CD8-positive, alpha-beta memory T cell (primary cell): ENCODE measurements around the gene LSAMP. TPM values are rescaled to one million over a fixed set of nuclear protein-coding genes. Genes with fewer than 3 reads are reported as not detected.
"Not testable (repeated sequence)": the region's sequence is repeated elsewhere in the genome, so short reads cannot be mapped to it uniquely, and the experiment has no call there.

ENCODE experiments used
- CTCF ChIA-PET: fragments of 350-600 bp; sonication (Branson Sonifier 250); formaldehyde crosslinking; loops from one replicate; lab custom pipeline; 2021; ENCODE audit warnings: antibody characterized with exemption; lab: Charles Lee
- POLR2A ChIA-PET: fragments of 350-600 bp; sonication (Branson Sonifier 250); formaldehyde crosslinking; loops from one replicate; lab custom pipeline; 2021; ENCODE audit warnings: antibody characterized with exemption; lab: Charles Lee
- DNase-seq, 5 donors: peaks; one replicate each; pipeline versions ENCODE4 v3.0.0 to v3.0.0-alpha.2; 2020 to 2022; ENCODE audit warnings: mixed read lengths in 1 of 5
- H3K27ac ChIP-seq: one replicate; pipeline ENCODE4 v1.7.0; 2013; ENCODE audit warnings: low read depth, mild to moderate bottlenecking, low read length, moderate library complexity
- H3K27me3 ChIP-seq: 2 replicates; pipeline ENCODE4 v1.7.0; 2013; ENCODE audit warnings: low read length, mild to moderate bottlenecking; ENCODE audit not compliant: insufficient read depth, poor library complexity, severe bottlenecking
- H3K36me3 ChIP-seq: 2 replicates; pipeline ENCODE4 v1.7.0; 2013; ENCODE audit warnings: mild to moderate bottlenecking, low read length, moderate library complexity; ENCODE audit not compliant: insufficient read depth
- H3K4me1 ChIP-seq: 2 replicates; pipeline ENCODE4 v1.7.0; 2013; ENCODE audit warnings: mild to moderate bottlenecking, low read length, moderate library complexity; ENCODE audit not compliant: insufficient read depth
- H3K4me3 ChIP-seq: 2 replicates; pipeline ENCODE4 v1.7.0; 2013; ENCODE audit warnings: mild to moderate bottlenecking, low read length
- H3K9me3 ChIP-seq: 2 replicates; pipeline ENCODE4 v1.7.0; 2013; ENCODE audit warnings: mild to moderate bottlenecking, low read length
- H3K27ac Mint-ChIP-seq, 8 donors: one replicate each; pipeline ENCODE4 v1.8.0; 2020 to 2021; ENCODE audit warnings: mixed read lengths in 8 of 8, mild to moderate bottlenecking in 6 of 8, inconsistent platforms in 3 of 8, moderate library complexity in 3 of 8
- H3K27me3 Mint-ChIP-seq, 2 donors: one replicate each; pipeline ENCODE4 v1.8.0; 2020 to 2021; ENCODE audit warnings: mixed read lengths in 2 of 2, mild to moderate bottlenecking in 1 of 2, moderate library complexity in 1 of 2
- H3K36me3 Mint-ChIP-seq, 3 donors: one replicate each; pipeline ENCODE4 v1.8.0; 2020 to 2021; ENCODE audit warnings: mixed read lengths in 3 of 3, inconsistent platforms in 1 of 3, mild to moderate bottlenecking in 1 of 3
- H3K4me1 Mint-ChIP-seq, 3 donors: one replicate each; pipeline ENCODE4 v1.8.0; 2020 to 2021; ENCODE audit warnings: mixed read lengths in 3 of 3, inconsistent platforms in 1 of 3, mild to moderate bottlenecking in 1 of 3
- H3K4me3 Mint-ChIP-seq, 7 donors: one replicate each; pipeline ENCODE4 v1.8.0; 2020 to 2021; ENCODE audit warnings: mixed read lengths in 7 of 7, mild to moderate bottlenecking in 6 of 7, moderate library complexity in 4 of 7, inconsistent platforms in 2 of 7
- H3K9me3 Mint-ChIP-seq, 5 donors: one replicate each; pipeline ENCODE4 v1.8.0; 2020 to 2022; ENCODE audit warnings: mixed read lengths in 5 of 5, mild to moderate bottlenecking in 3 of 5, moderate library complexity in 2 of 5, inconsistent platforms in 1 of 5
- polyA plus RNA-seq: library from polyadenylated mRNA; unstranded; fragments of 300-500 nt; fragmentation: Illumina TruSeq; gene quantifications from one replicate; pipeline ENCODE4 v1.2.3, GENCODE V29; 2021
- total RNA-seq, 2 experiments: library from RNA; stranded (reverse); gene quantifications; one replicate each; pipeline ENCODE4 v1.2.3, GENCODE V29; 2021

The LSAMP gene
- total and polyA plus RNA-seq, 3 experiments from 2014 or later = not detected

GRCh38 chr3:115792206-115792955 is 652.9 kb downstream of the LSAMP start:
- no peaks in the 10 kb centered on the region for H3K36me3 ChIP-seq
- peaks cover 0 to 2% of the 10 kb centered on the region in 2 donors for H3K27me3 Mint-ChIP-seq
- H3K27ac ChIP-seq = no peak overlapping the region
- peak in 3 of 5 donors; percentile 43 to 67 (median 52) for DNase-seq
- H3K9me3 ChIP-seq = no peaks in the 10 kb centered on the region
- ChIA-PET CTCF (interaction anchor here (1.1 to 1.5 kb wide), 2 partner anchors 26 to 628 kb away, joined by 3 read pairs; no protein-coding TSS in a partner anchor), POLR2A (interaction anchor here (0.6 to 1.0 kb wide), 2 partner anchors 9 to 1311 kb away, joined by 3 to 4 read pairs; no protein-coding TSS in a partner anchor)
- peaks cover 14% of the 10 kb centered on the region for H3K4me1 ChIP-seq
- peak overlapping the region; percentile 21 to 88 (median 81) for H3K27ac Mint-ChIP-seq
- H3K4me1 Mint-ChIP-seq = peaks cover 17 to 22% (median 18%) of the 10 kb centered on the region in 3 donors
- peak overlapping the region; percentile 21 to 72 (median 41) for H3K4me3 Mint-ChIP-seq
- H3K27me3 ChIP-seq = no peaks in the 10 kb centered on the region
- H3K36me3 Mint-ChIP-seq = no peaks in the 10 kb centered on the region
- peak overlapping the region; percentile 4 for H3K4me3 ChIP-seq
- H3K9me3 Mint-ChIP-seq = no peaks in the 10 kb centered on the region

- not testable (repeated sequence) for H3K36me3 ChIP-seq, H3K27ac ChIP-seq, H3K9me3 Mint-ChIP-seq, DNase-seq, H3K27me3 Mint-ChIP-seq, H3K36me3 Mint-ChIP-seq, H3K9me3 ChIP-seq, H3K27me3 ChIP-seq
- Histone ChIP-seq H3K4me1 (peaks cover 14% of the 10 kb centered on the region), H3K4me3 (peak overlapping the region; percentile 4)
- CTCF ChIA-PET = interaction anchor here (1.1 to 1.5 kb wide), 3 partner anchors 24 to 628 kb away, joined by 3 read pairs; no protein-coding TSS in a partner anchor
- H3K27ac Mint-ChIP-seq = peak overlapping the region in 7 of 8 donors; percentile 20 to 84 (median 69)
- peak overlapping the region; percentile 20 to 72 (median 41) for H3K4me3 Mint-ChIP-seq
- POLR2A ChIA-PET = interaction anchor here (0.6 to 1.0 kb wide), 2 partner anchors 8 to 1310 kb away, joined by 3 to 4 read pairs; no protein-coding TSS in a partner anchor
- H3K4me1 Mint-ChIP-seq = peaks cover 17 to 22% (median 18%) of the 10 kb centered on the region in 3 donors
These were observed 653.8 kb downstream of the LSAMP start for GRCh38 chr3:115791271-115792153.

- POLR2A ChIA-PET = no interaction called here
- Histone ChIP-seq H3K9me3 (no peaks in the 10 kb centered on the region), H3K27me3 (no peaks in the 10 kb centered on the region), H3K36me3 (no peaks in the 10 kb centered on the region), H3K27ac (no peak overlapping the region), H3K4me1 (peaks cover 14% of the 10 kb centered on the region), H3K4me3 (no peak overlapping the region)
- no peaks in the 10 kb centered on the region for H3K36me3 Mint-ChIP-seq
- peak in 1 of 5 donors; percentile 76 for DNase-seq
- no peak overlapping the region for H3K4me3 Mint-ChIP-seq
- H3K27me3 Mint-ChIP-seq = peaks cover 0 to 2% of the 10 kb centered on the region in 2 donors
- H3K9me3 Mint-ChIP-seq = no peaks in the 10 kb centered on the region
- H3K4me1 Mint-ChIP-seq = peaks cover 17 to 23% (median 18%) of the 10 kb centered on the region in 3 donors
- CTCF ChIA-PET = interaction anchor here (1.5 kb wide), 2 partner anchors 24 to 27 kb away, joined by 3 read pairs; no protein-coding TSS in a partner anchor
- peak overlapping the region; percentile 8 to 80 (median 21) for H3K27ac Mint-ChIP-seq
These were observed 654.5 kb downstream of the LSAMP start for GRCh38 chr3:115790759-115791158.

GRCh38 chr3:115789481-115789880 is 655.8 kb downstream of the LSAMP start:
- POLR2A ChIA-PET = interaction anchor here (0.9 kb wide), 1 partner anchor 14 kb away, joined by 3 read pairs; no protein-coding TSS in a partner anchor
- no peak overlapping the region for H3K4me3 Mint-ChIP-seq

GRCh38 chr3:115788921-115789470 is 656.3 kb downstream of the LSAMP start:
- peaks cover 25 to 38% (median 29%) of the 10 kb centered on the region in 3 donors for H3K4me1 Mint-ChIP-seq
- ChIA-PET CTCF (interaction anchor here (0.8 to 1.3 kb wide), 2 partner anchors 8 to 26 kb away, joined by 3 read pairs; no protein-coding TSS in a partner anchor), POLR2A (interaction anchor here (0.9 kb wide), 1 partner anchor 15 kb away, joined by 3 read pairs; no protein-coding TSS in a partner anchor)
- H3K4me1 ChIP-seq = peaks cover 18% of the 10 kb centered on the region
- peaks cover 0 to 6% of the 10 kb centered on the region in 2 donors for H3K27me3 Mint-ChIP-seq
- no peak overlapping the region for H3K27ac Mint-ChIP-seq
- H3K27ac ChIP-seq = no peak overlapping the region
- H3K4me3 ChIP-seq = no peak overlapping the region
- no peak for DNase-seq
- no peaks in the 10 kb centered on the region for H3K36me3 ChIP-seq
- H3K4me3 Mint-ChIP-seq = peak overlapping the region in 1 of 7 donors; percentile 2
- no peaks in the 10 kb centered on the region for H3K9me3 Mint-ChIP-seq
- no peaks in the 10 kb centered on the region for H3K27me3 ChIP-seq
- H3K9me3 ChIP-seq = no peaks in the 10 kb centered on the region
- H3K36me3 Mint-ChIP-seq = peaks cover 0 to 2% (median 0%) of the 10 kb centered on the region in 3 donors

More at GRCh38 chr3:115789481-115789880, 655.8 kb downstream of the LSAMP start:
- no peaks in the 10 kb centered on the region for H3K9me3 Mint-ChIP-seq
- peaks cover 0 to 4% of the 10 kb centered on the region in 2 donors for H3K27me3 Mint-ChIP-seq
- no peak overlapping the region for H3K4me3 ChIP-seq
- H3K27me3 ChIP-seq = no peaks in the 10 kb centered on the region
- H3K36me3 Mint-ChIP-seq = no peaks in the 10 kb centered on the region
- no peaks in the 10 kb centered on the region for H3K36me3 ChIP-seq
- peaks cover 25 to 36% (median 28%) of the 10 kb centered on the region in 3 donors for H3K4me1 Mint-ChIP-seq
- CTCF ChIA-PET = interaction anchor here (1.3 to 1.5 kb wide), 2 partner anchors 8 to 26 kb away, joined by 3 read pairs; no protein-coding TSS in a partner anchor
- H3K4me1 ChIP-seq = peaks cover 18% of the 10 kb centered on the region
- H3K27ac Mint-ChIP-seq = no peak overlapping the region
- H3K9me3 ChIP-seq = no peaks in the 10 kb centered on the region
- no peak overlapping the region for H3K27ac ChIP-seq
- no peak for DNase-seq

GRCh38 chr3:115787818-115788217 is 657.5 kb downstream of the LSAMP start:
- Histone ChIP-seq H3K27me3 (no peaks in the 10 kb centered on the region), H3K27ac (no peak overlapping the region), H3K9me3 (no peaks in the 10 kb centered on the region), H3K4me1 (peaks cover 15% of the 10 kb centered on the region), H3K4me3 (no peak overlapping the region), H3K36me3 (no peaks in the 10 kb centered on the region)
- DNase-seq = no peak
- H3K27me3 Mint-ChIP-seq = peaks cover 0 to 6% of the 10 kb centered on the region in 2 donors
- peak overlapping the region in 2 of 8 donors; percentile 3 to 61 for H3K27ac Mint-ChIP-seq
- H3K4me3 Mint-ChIP-seq = no peak overlapping the region
- ChIA-PET POLR2A (no interaction called here), CTCF (no interaction called here)
- H3K4me1 Mint-ChIP-seq = peaks cover 24 to 38% (median 26%) of the 10 kb centered on the region in 3 donors
- peaks cover 0 to 2% (median 0%) of the 10 kb centered on the region in 3 donors for H3K36me3 Mint-ChIP-seq
- no peaks in the 10 kb centered on the region for H3K9me3 Mint-ChIP-seq

GRCh38 chr3:115785782-115786181 is 659.5 kb downstream of the LSAMP start:
- Histone ChIP-seq H3K27me3 (no peaks in the 10 kb centered on the region), H3K4me3 (no peak overlapping the region), H3K4me1 (peaks cover 5% of the 10 kb centered on the region), H3K27ac (no peak overlapping the region), H3K9me3 (no peaks in the 10 kb centered on the region), H3K36me3 (no peaks in the 10 kb centered on the region)
- POLR2A ChIA-PET = no interaction called here
- CTCF ChIA-PET = interaction anchor here (1.9 to 2.9 kb wide), 4 partner anchors 20 to 640 kb away, joined by 5 to 14 read pairs (median 10); partner anchors contain the start of gene ZBTB20
- H3K27me3 Mint-ChIP-seq = peaks cover 0 to 7% of the 10 kb centered on the region in 2 donors
- peak overlapping the region in 5 of 7 donors; percentile 3 to 82 (median 32) for H3K4me3 Mint-ChIP-seq
- peaks cover 0 to 2% (median 0%) of the 10 kb centered on the region in 3 donors for H3K36me3 Mint-ChIP-seq
- peak overlapping the region in 3 of 8 donors; percentile 25 to 38 (median 33) for H3K27ac Mint-ChIP-seq
- H3K9me3 Mint-ChIP-seq = no peaks in the 10 kb centered on the region
- no peak for DNase-seq
- peaks cover 12 to 23% (median 15%) of the 10 kb centered on the region in 3 donors for H3K4me1 Mint-ChIP-seq
